Measurements from ENCODE around the gene COL5A3.

Gene COL5A3

GRCh38 chr19:10008184-10008765 lies 2.0 kb downstream of the COL5A3 start:
- Histone ChIP-seq H3K4me2 (ENCODE audit: insufficient read depth, low read length) (no peak overlapping the region), H4K20me1 (ENCODE audit: insufficient read depth, low read length) (no peaks in the 10 kb centered on the region), H3K9me3 (ENCODE audit: insufficient read depth, low read length, severe bottlenecking) (no peaks in the 10 kb centered on the region), H3K36me3 (ENCODE audit: insufficient read depth, low read length) (no peaks in the 10 kb centered on the region), H2AFZ (ENCODE audit: low read depth, low read length) (no peak overlapping the region), H3K27me3 (ENCODE audit: insufficient read depth, low read length, poor library complexity) (no peaks in the 10 kb centered on the region), H3K4me3 (ENCODE audit: low read depth in 1 of 2, low read length in 2 of 2) (no peak overlapping the region), H3K4me1 (ENCODE audit: insufficient read depth, low read length) (no peaks in the 10 kb centered on the region), H3K9ac (ENCODE audit: low read depth, low read length) (no peak overlapping the region), H3K79me2 (ENCODE audit: insufficient read depth, low read length) (no peaks in the 10 kb centered on the region), H3K27ac (ENCODE audit: low read length) (no peak overlapping the region)
- ATAC-seq (ENCODE audit: insufficient read depth, low read depth) (no peak), DNase-seq (no peak)
- no peak for TF ChIP-seq EZH2 (IDR thresholded peaks at IDR 0.05; ENCODE audit: borderline replicate concordance, low read depth, low read length, severe bottlenecking)

DNA sequence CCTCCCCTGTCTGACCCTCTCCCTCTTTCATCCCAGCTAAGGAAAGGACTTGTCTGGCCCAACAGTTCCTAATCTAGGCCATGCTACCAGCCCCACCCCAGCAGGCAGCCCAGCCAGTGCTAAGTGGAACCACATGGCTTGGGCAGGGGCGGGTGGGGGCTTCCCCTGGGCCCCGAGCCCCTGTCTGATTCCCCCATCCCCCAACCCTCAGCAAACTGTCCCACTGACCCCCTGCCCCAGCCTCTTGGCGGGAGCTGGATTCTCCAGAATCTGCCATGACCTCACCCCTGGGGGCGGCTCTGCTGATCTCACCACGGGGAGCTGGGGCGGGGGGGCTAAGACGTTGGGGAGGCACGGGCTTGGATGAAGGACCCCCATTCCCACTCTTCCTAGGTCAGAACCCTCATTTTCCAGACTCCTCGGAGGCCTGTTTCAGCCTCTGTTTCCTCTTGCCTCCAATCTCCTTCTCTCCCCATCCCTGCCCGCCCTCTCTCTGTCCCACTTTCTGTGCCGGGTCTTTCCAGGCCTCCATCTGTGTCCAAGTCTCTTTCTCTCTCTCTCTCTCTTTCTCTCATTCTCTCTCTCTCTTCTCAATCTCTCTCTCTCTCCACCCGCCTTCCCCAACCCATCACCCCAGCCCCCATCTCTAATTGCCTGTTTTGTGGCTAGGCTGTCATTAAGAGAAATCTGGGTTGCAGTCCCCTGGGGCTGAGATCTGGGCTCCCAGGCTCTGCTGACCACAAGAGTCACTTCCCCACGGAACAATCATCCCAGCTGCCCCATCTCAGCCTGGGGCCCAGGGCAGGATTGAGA lies 2.7 kb downstream of the COL5A3 start:
- Histone ChIP-seq H4K20me1 (ENCODE audit: insufficient read depth, low read length) (no peaks in the 10 kb centered on the region), H3K36me3 (ENCODE audit: insufficient read depth, low read length) (no peaks in the 10 kb centered on the region), H3K27me3 (ENCODE audit: insufficient read depth, low read length, poor library complexity) (no peaks in the 10 kb centered on the region), H3K27ac (ENCODE audit: low read length) (no peak overlapping the region), H3K79me2 (ENCODE audit: insufficient read depth, low read length) (no peaks in the 10 kb centered on the region), H3K9me3 (ENCODE audit: insufficient read depth, low read length, severe bottlenecking) (no peaks in the 10 kb centered on the region), H3K4me2 (ENCODE audit: insufficient read depth, low read length) (no peak overlapping the region), H3K4me1 (ENCODE audit: insufficient read depth, low read length) (no peaks in the 10 kb centered on the region), H3K9ac (ENCODE audit: low read depth, low read length) (no peak overlapping the region), H2AFZ (ENCODE audit: low read depth, low read length) (no peak overlapping the region), H3K4me3 (ENCODE audit: low read depth in 1 of 2, low read length in 2 of 2) (no peak overlapping the region)
- TF ChIP-seq EZH2 (IDR thresholded peaks at IDR 0.05; ENCODE audit: borderline replicate concordance, low read depth, low read length, severe bottlenecking) = no peak
- TF ChIP-seq, protein P1, sequence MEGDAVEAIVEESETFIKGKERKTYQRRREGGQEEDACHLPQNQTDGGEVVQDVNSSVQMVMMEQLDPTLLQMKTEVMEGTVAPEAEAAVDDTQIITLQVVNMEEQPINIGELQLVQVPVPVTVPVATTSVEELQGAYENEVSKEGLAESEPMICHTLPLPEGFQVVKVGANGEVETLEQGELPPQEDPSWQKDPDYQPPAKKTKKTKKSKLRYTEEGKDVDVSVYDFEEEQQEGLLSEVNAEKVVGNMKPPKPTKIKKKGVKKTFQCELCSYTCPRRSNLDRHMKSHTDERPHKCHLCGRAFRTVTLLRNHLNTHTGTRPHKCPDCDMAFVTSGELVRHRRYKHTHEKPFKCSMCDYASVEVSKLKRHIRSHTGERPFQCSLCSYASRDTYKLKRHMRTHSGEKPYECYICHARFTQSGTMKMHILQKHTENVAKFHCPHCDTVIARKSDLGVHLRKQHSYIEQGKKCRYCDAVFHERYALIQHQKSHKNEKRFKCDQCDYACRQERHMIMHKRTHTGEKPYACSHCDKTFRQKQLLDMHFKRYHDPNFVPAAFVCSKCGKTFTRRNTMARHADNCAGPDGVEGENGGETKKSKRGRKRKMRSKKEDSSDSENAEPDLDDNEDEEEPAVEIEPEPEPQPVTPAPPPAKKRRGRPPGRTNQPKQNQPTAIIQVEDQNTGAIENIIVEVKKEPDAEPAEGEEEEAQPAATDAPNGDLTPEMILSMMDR (IDR thresholded peaks at IDR 0.05; ENCODE audit: borderline replicate concordance, extremely low read depth, low read length, poor library complexity, severe bottlenecking) = no peak
- ATAC-seq (ENCODE audit: insufficient read depth, low read depth) (no peak), DNase-seq (no peak)

GRCh38 chr19:10006752-10007323 lies 3.5 kb downstream of the COL5A3 start:
- H4K20me1 ChIP-seq (ENCODE audit: insufficient read depth, low read length) = no peaks in the 10 kb centered on the region
- no peak overlapping the region for H3K27ac ChIP-seq (ENCODE audit: low read length)
- ATAC-seq (ENCODE audit: insufficient read depth, low read depth) (no peak), DNase-seq (no peak)
- no peaks in the 10 kb centered on the region for H3K36me3 ChIP-seq (ENCODE audit: insufficient read depth, low read length)
- TF ChIP-seq, protein P1 (IDR thresholded peaks at IDR 0.05; ENCODE audit: borderline replicate concordance, extremely low read depth, low read length, poor library complexity, severe bottlenecking) = no peak
- TF ChIP-seq EZH2 (IDR thresholded peaks at IDR 0.05; ENCODE audit: borderline replicate concordance, low read depth, low read length, severe bottlenecking) = no peak
- no peak overlapping the region for H3K4me2 ChIP-seq (ENCODE audit: insufficient read depth, low read length)
- no peak overlapping the region for H3K9ac ChIP-seq (ENCODE audit: low read depth, low read length)
- H3K9me3 ChIP-seq (ENCODE audit: insufficient read depth, low read length, severe bottlenecking) = no peaks in the 10 kb centered on the region
- no peaks in the 10 kb centered on the region for H3K27me3 ChIP-seq (ENCODE audit: insufficient read depth, low read length, poor library complexity)
- H3K4me3 ChIP-seq (ENCODE audit: low read depth in 1 of 2, low read length in 2 of 2) = no peak overlapping the region
- H3K4me1 ChIP-seq (ENCODE audit: insufficient read depth, low read length) = no peaks in the 10 kb centered on the region
- H3K79me2 ChIP-seq (ENCODE audit: insufficient read depth, low read length) = no peaks in the 10 kb centered on the region
- H2AFZ ChIP-seq (ENCODE audit: low read depth, low read length) = no peak overlapping the region

DNA sequence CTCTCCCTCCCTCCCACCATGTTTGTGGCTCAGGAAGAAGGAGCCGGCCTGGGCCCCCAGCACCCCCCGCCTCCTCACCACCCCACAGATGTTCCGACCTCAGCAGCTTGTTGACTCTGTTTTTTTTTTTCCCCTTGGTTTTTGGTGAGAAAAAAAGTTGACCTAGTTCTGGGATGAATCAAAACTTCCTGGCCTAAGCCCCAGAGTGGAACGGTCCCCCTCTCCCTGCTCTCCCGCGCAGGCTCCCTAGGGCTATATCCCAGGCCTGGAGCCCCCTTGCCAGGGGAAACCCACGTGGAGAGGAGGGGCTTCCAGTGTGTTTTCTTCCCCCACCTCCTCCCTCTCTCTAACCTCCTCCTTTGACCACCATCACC lies 4.0 kb downstream of the COL5A3 start:
- peak; percentile 48; the same call in 2 of the 3 replicates for ATAC-seq (ENCODE audit: insufficient read depth, low read depth)
- no peaks in the 10 kb centered on the region for H3K79me2 ChIP-seq (ENCODE audit: insufficient read depth, low read length)
- H3K4me2 ChIP-seq (ENCODE audit: insufficient read depth, low read length) = no peak overlapping the region
- no peaks in the 10 kb centered on the region for H3K36me3 ChIP-seq (ENCODE audit: insufficient read depth, low read length)
- DNase-seq = peak; percentile 24
- no peak for TF ChIP-seq EZH2 (IDR thresholded peaks at IDR 0.05; ENCODE audit: borderline replicate concordance, low read depth, low read length, severe bottlenecking)
- TF ChIP-seq, protein P1 (IDR thresholded peaks at IDR 0.05; ENCODE audit: borderline replicate concordance, extremely low read depth, low read length, poor library complexity, severe bottlenecking) = no peak
- no peaks in the 10 kb centered on the region for H3K4me1 ChIP-seq (ENCODE audit: insufficient read depth, low read length)
- H4K20me1 ChIP-seq (ENCODE audit: insufficient read depth, low read length) = no peaks in the 10 kb centered on the region
- H3K9me3 ChIP-seq (ENCODE audit: insufficient read depth, low read length, severe bottlenecking) = no peaks in the 10 kb centered on the region
- H3K27ac ChIP-seq (ENCODE audit: low read length) = no peak overlapping the region
- no peak overlapping the region for H3K9ac ChIP-seq (ENCODE audit: low read depth, low read length)
- no peaks in the 10 kb centered on the region for H3K27me3 ChIP-seq (ENCODE audit: insufficient read depth, low read length, poor library complexity)
- H3K4me3 ChIP-seq (ENCODE audit: low read depth in 1 of 2, low read length in 2 of 2) = no peak overlapping the region
- H2AFZ ChIP-seq (ENCODE audit: low read depth, low read length) = no peak overlapping the region

All from DND-41 (cell line).